GM21367 (cell line): ENCODE measurements around the gene MAPK4.

Experiments used
- ATAC-seq: cut with Tn5 transposase; IDR thresholded peaks from one replicate; pipeline ENCODE4 v1.9.1; 2021; ENCODE audit not compliant: unreplicated experiment

Gene MAPK4

GRCh38 chr18:50623694-50624352, 63.9 kb downstream of the MAPK4 start:
- no peak for ATAC-seq

- ATAC-seq, result no peak
These were observed 65.1 kb downstream of the MAPK4 start for GRCh38 chr18:50624981-50625380.

GRCh38 chr18:50626317-50626716, 66.4 kb downstream of the MAPK4 start:
- ATAC-seq, result no peak

- ATAC-seq, result no peak
These were observed 68.0 kb downstream of the MAPK4 start for GRCh38 chr18:50627594-50628532.

- no peak for ATAC-seq
These were observed 68.6 kb downstream of the MAPK4 start for GRCh38 chr18:50628533-50628905.

- no peak for ATAC-seq
These were observed 69.3 kb downstream of the MAPK4 start for GRCh38 chr18:50629148-50629631.

GRCh38 chr18:50630895-50631294, 71.0 kb downstream of the MAPK4 start:
- ATAC-seq, result no peak

GRCh38 chr18:50632895-50633515, 73.1 kb downstream of the MAPK4 start:
- ATAC-seq, result no peak

GRCh38 chr18:50633992-50634391, 74.1 kb downstream of the MAPK4 start:
- no peak for ATAC-seq

- ATAC-seq, result no peak
These were observed 76.6 kb downstream of the MAPK4 start for GRCh38 chr18:50636366-50637057.

- no peak for ATAC-seq
These were observed 78.4 kb downstream of the MAPK4 start for GRCh38 chr18:50638016-50638883.

GRCh38 chr18:50638884-50639420, 79.1 kb downstream of the MAPK4 start:
- no peak for ATAC-seq

GRCh38 chr18:50639711-50640110, 79.8 kb downstream of the MAPK4 start:
- no peak for ATAC-seq

GRCh38 chr18:50642439-50642838, 82.6 kb downstream of the MAPK4 start:
- no peak for ATAC-seq

GRCh38 chr18:50644146-50644545, 84.3 kb downstream of the MAPK4 start:
- ATAC-seq, result no peak

GRCh38 chr18:50644807-50645206, 84.9 kb downstream of the MAPK4 start:
- no peak for ATAC-seq

GRCh38 chr18:50647237-50647636, 87.3 kb downstream of the MAPK4 start:
- ATAC-seq, result no peak

- ATAC-seq, result no peak
These were observed 87.9 kb downstream of the MAPK4 start for GRCh38 chr18:50647792-50648191.

GRCh38 chr18:50649821-50650220, 89.9 kb downstream of the MAPK4 start:
- no peak for ATAC-seq

GRCh38 chr18:50651334-50651733, 91.4 kb downstream of the MAPK4 start:
- no peak for ATAC-seq
